ENCODE results near the gene BRWD1. TPM values are rescaled to one million over a fixed set of nuclear protein-coding genes. Genes with fewer than 3 reads are reported as not detected.
"Not testable (repeated sequence)": the region's sequence is repeated elsewhere in the genome, so short reads cannot be mapped to it uniquely, and the experiment has no call there.

Gene BRWD1
- polyA plus RNA-seq, 5 donors: 31.7 to 59.9 (median 48.1) TPM

DNA sequence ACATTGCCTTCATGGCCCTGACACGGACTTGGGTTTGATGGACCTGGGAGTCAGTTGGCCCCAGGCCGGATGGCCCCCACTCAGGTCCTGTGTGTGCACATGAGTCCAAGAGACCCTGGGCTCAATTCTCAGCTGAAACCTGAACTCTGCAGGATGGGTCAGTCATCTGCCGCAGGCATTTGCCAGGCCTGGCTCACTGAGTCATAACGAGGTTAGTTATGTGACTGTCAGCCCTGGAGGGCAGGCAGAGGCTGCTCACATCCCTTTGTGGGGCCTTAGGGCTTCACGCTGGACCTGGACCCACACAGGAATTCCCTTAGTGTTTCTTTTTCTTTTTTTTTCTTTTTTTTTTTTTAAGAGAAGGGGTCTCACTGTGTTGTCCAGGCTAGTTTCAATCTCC, 176.7 kb downstream of the BRWD1 start:
- DNase-seq: no peak

DNA sequence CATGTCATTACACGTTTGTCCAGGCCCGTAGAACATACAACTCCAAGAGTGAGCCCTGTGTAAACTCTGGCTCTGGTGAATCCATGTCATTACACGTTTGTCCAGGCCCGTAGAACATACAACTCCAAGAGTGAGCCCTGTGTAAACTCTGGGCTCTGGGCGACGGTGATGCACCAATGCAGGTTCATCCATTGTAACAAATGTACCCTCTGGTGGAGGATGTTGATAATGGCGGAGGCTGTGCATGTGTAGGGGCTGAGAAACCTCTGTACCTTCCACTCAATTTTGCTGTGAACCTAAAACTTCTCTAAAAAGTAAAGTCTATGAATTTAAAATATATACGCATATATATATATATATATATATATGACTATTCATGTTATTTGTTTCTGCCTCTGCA, 177.3 kb downstream of the BRWD1 start:
- DNase-seq: not testable (repeated sequence)

DNA sequence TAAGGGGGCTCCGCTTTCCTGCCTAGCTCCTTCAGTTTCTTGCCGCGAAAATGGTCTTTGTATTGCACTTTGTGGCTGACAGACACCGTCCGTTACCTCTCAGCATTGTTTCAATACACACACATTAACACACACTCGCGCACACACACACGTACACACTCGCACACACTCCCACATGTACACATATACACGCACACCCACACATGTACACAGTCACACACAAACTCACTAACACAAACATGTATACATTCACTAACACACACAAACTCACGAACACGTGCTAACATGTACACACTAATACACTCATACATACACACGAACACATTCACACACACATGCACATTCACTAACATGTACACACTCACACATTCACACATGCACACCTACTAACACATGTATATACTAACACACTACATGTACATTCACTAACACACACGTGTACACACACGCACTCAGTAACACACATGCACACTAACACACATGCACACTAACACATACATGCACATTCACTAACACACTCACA, 179.1 kb downstream of the BRWD1 start:
- DNase-seq: no peak

Other genes starting within 250 kb of the BRWD1 start
- gene PSMG1, start 130.2 kb downstream of the BRWD1 start, polyA plus RNA-seq (ENCODE audit: insufficient read depth in 1 of 5, insufficient read length in 5 of 5, low replicate concordance in 1 of 5): 10 to 100 TPM; 33.2 to 43.7 (median 38.4) TPM
- gene HMGN1, start 35.5 kb upstream of the BRWD1 start, polyA plus RNA-seq (ENCODE audit: insufficient read depth in 1 of 5, insufficient read length in 5 of 5, low replicate concordance in 1 of 5): 100 to 1,000 TPM; 571 to 808 (median 708) TPM
- gene LCA5L, start 132.1 kb upstream of the BRWD1 start, polyA plus RNA-seq (ENCODE audit: insufficient read depth in 1 of 5, insufficient read length in 5 of 5, low replicate concordance in 1 of 5): 1 to 10 TPM; 2.9 to 6.8 (median 4.3) TPM
- gene SH3BGR, start 138.3 kb upstream of the BRWD1 start, polyA plus RNA-seq (ENCODE audit: insufficient read depth in 1 of 5, insufficient read length in 5 of 5, low replicate concordance in 1 of 5): 1 to 10 TPM in 4 of 5 donors, under 1 TPM in 1; 0.77 to 5.3 (median 3.4) TPM

Data from right lung (tissue), 5 donors.